K562 (cell line): Measurements from ENCODE around the gene KRTAP2-3. TPM values are rescaled to one million over a fixed set of nuclear protein-coding genes. Genes with fewer than 3 reads are reported as not detected.
"Not testable (repeated sequence)": the region's sequence is repeated elsewhere in the genome, so short reads cannot be mapped to it uniquely, and the experiment has no call there.

Source experiments
- ATAC-seq: fragments of 200-7000 bp; cut with Tn5 transposase; 3 replicates; pipeline ENCODE4 v1.9.1; 2020; ENCODE audit warnings: moderate library complexity
- BruUV-seq: library from RNA; stranded (reverse); fragments of 400-500 nt; replicated peaks from 2 replicates; lab custom pipeline; 2021; lab: Mats Ljungman, UMichigan
- CTCF ChIA-PET: fragments of 300-600 bp; formaldehyde crosslinking; extraction: SDS; loops from one replicate; lab custom pipeline; 2021; ENCODE audit warnings: low intra/inter-chr PET ratio; lab: Yijun Ruan, JAX
- POLR2A ChIA-PET: fragments of 300-600, 350-650 bp; sonication (Branson Sonifier 250); formaldehyde crosslinking; extraction: SDS; loops from one replicate; lab custom pipeline; 2021; ENCODE audit warnings: antibody characterized with exemption, inconsistent platforms; lab: Yijun Ruan, JAX
- DNase-seq, 4 experiments: peaks; one replicate each; pipeline versions ENCODE4 v3.0.0 to v3.0.0-alpha.2; 2011 to 2018; ENCODE audit warnings: low spot score in 3 of 4, mixed read lengths in 3 of 4; ENCODE audit errors: extremely low read depth in 1 of 4
- FAIRE-seq: peaks from 2 replicates; lab custom pipeline; 2011; peaks lifted over from hg19 to GRCh38; lab: Jason Lieb, UNC
- H2AFZ ChIP-seq: 2 replicates; pipeline ENCODE4 v1.6.0; 2011; ENCODE audit warnings: low read depth, low read length, control low read depth, inconsistent platforms
- H3K27ac ChIP-seq: fragments of 200-600 bp; 3 replicates; pipeline ENCODE4 v1.8.0; 2011; ENCODE audit warnings: low read depth, mild to moderate bottlenecking, control low read depth, inconsistent platforms, low read length, moderate library complexity, mixed read lengths; ENCODE audit errors: extremely low read depth
- H3K27me3 ChIP-seq, 2 experiments: fragments of 300-600 bp in 1 of 2; 2 replicates in 1 of 2; 3 replicates in 1 of 2; pipeline versions ENCODE4 v1.6.0 to v1.8.0; 2011; ENCODE audit warnings: inconsistent platforms in 2 of 2, low read length in 2 of 2, mild to moderate bottlenecking in 1 of 2, mixed read lengths in 1 of 2, moderate library complexity in 1 of 2; ENCODE audit not compliant: control insufficient read depth in 2 of 2, insufficient read depth in 2 of 2
- H3K36me3 ChIP-seq: fragments of 300-600 bp; 3 replicates; pipeline ENCODE4 v1.8.0; 2011; ENCODE audit warnings: mild to moderate bottlenecking, low read length, inconsistent platforms; ENCODE audit not compliant: control insufficient read depth, insufficient read depth
- H3K4me1 ChIP-seq, 2 experiments: fragments of 200-600 bp in 1 of 2; replicated peaks in 1 of 2; 2 replicates in 1 of 2; 3 replicates in 1 of 2; pipeline versions ENCODE4 v1.5.1 to v1.8.0; 2011; ENCODE audit warnings: inconsistent platforms in 2 of 2, low read length in 2 of 2, mild to moderate bottlenecking in 1 of 2, mixed read lengths in 1 of 2, moderate library complexity in 1 of 2; ENCODE audit not compliant: control insufficient read depth in 2 of 2, insufficient read depth in 2 of 2
- H3K4me2 ChIP-seq: 2 replicates; pipeline ENCODE4 v1.6.1; 2011; ENCODE audit warnings: low read length, control low read depth, inconsistent platforms, mixed read lengths; ENCODE audit not compliant: insufficient read depth
- H3K4me3 ChIP-seq: fragments of 200-600 bp; sonication (generic), shearing (Covaris generic); 2 replicates; pipeline ENCODE4 v1.5.1; 2016; ENCODE audit warnings: control low read depth, inconsistent platforms
- H3K79me2 ChIP-seq: fragments of 200-600 bp; 3 replicates; pipeline ENCODE4 v1.8.0; 2011; ENCODE audit warnings: low read length, inconsistent platforms; ENCODE audit not compliant: control insufficient read depth, insufficient read depth
- H3K9ac ChIP-seq, 2 experiments: 2 replicates each; pipeline versions ENCODE4 v1.6.0 to v1.6.1; 2011; ENCODE audit warnings: low read depth in 2 of 2, low read length in 2 of 2, control low read depth in 1 of 2, inconsistent platforms in 1 of 2, mild to moderate bottlenecking in 1 of 2, mixed read lengths in 1 of 2; ENCODE audit not compliant: insufficient read depth in 1 of 2
- H3K9me1 ChIP-seq: one replicate; pipeline ENCODE4 v1.6.0; 2011; ENCODE audit warnings: inconsistent platforms, mild to moderate bottlenecking, low read length, moderate library complexity; ENCODE audit not compliant: control insufficient read depth, insufficient read depth
- H3K9me3 ChIP-seq: replicated peaks from 2 replicates; pipeline ENCODE4 v1.5.1; 2011; ENCODE audit warnings: low read depth, low read length, inconsistent platforms; ENCODE audit not compliant: control insufficient read depth, insufficient read depth
- H4K20me1 ChIP-seq: replicated peaks from 2 replicates; pipeline ENCODE4 v1.6.1; 2011; ENCODE audit warnings: low read length, inconsistent platforms, mixed read lengths; ENCODE audit not compliant: control insufficient read depth, insufficient read depth
- CBX1 ChIP-seq: sonication (generic); IDR thresholded peaks from 2 replicates; pipeline ENCODE4 v1.6.1; 2016; ENCODE audit warnings: antibody characterized with exemption, low read depth, mild to moderate bottlenecking
- SRSF3 ChIP-seq: fragments of 200-400 bp; formaldehyde crosslinking; IDR thresholded peaks from 2 replicates; pipeline ENCODE4 v1.6.1; 2016; ENCODE audit warnings: mild to moderate bottlenecking, low read length, moderate library complexity; ENCODE audit not compliant: insufficient read depth
- STAT6 ChIP-seq: sonication (generic); formaldehyde crosslinking; IDR thresholded peaks from 2 replicates; pipeline ENCODE4 v1.8.1; 2023; ENCODE audit warnings: mild to moderate bottlenecking, missing genetic modification reagents
- TOE1 ChIP-seq, 2 experiments: fragments of 450-650 bp in 1 of 2; sonication (generic) in 1 of 2; formaldehyde crosslinking in 1 of 2; IDR thresholded peaks; 2 replicates each; pipeline versions ENCODE4 v1.7.1 to v1.8.0; 2016 to 2022; ENCODE audit warnings: borderline replicate concordance in 2 of 2, mild to moderate bottlenecking in 2 of 2, antibody characterized with exemption in 1 of 2, inconsistent platforms in 1 of 2, low read depth in 1 of 2, missing genetic modification reagents in 1 of 2, moderate library complexity in 1 of 2
- WGBS: fragments of 100-300 bp; shearing (Covaris generic); methylation state at CpG from one replicate; pipeline ENCODE4 v1.1.6; 2016; ENCODE audit warnings: low coverage, mixed read lengths; ENCODE audit not compliant: insufficient coverage; ENCODE audit errors: missing lambda C conversion rate; 5-methylcytosine and 5-hydroxymethylcytosine counted together
- in situ Hi-C: fragments of 300-500 bp; cut with MboI; formaldehyde crosslinking; loops from 4 replicates; pipeline ENCODE4 v1.15.0; 2018; ENCODE audit warnings: inconsistent platforms, mixed read lengths
- intact Hi-C: fragments of 100-400 bp; cut with micrococcal nuclease; formaldehyde crosslinking; loops from 2 replicates; pipeline ENCODE4 v1.14.2; 2022
- polyA plus RNA-seq, 8 experiments: library from polyadenylated mRNA; depleted of rRNA in 4 of 8; stranded (reverse) in 5 of 8; unstranded in 3 of 8; fragments of >200 nt; fragmentation: Nextera tagmentation in 2 of 8; fragmentation: Illumina TruSeq in 1 of 8; extraction: Ambion mirVana in 2 of 8; extraction: Trizol in 1 of 8; gene quantifications; 2 replicates each; pipeline versions ENCODE4 v1.2.1 to v1.2.3, GENCODE V29; 2011 to 2014; ENCODE audit warnings: inconsistent platforms in 1 of 8, missing spikeins in 1 of 8
- total RNA-seq, 7 experiments: library from RNA; depleted of rRNA in 6 of 7; stranded (reverse); fragments of >200 nt in 6 of 7; fragmentation: Illumina TruSeq in 2 of 7; extraction: Trizol in 2 of 7; gene quantifications; 2 replicates each; pipeline versions ENCODE4 v1.2.1 to v1.2.3, GENCODE V29; 2011 to 2021; ENCODE audit warnings: low replicate concordance in 1 of 7

KRTAP2-3 gene
- total and polyA plus RNA-seq, 9 of the 15 experiments (the other 6 are each of a cell fraction or from before 2014, with no cell fraction given), result not detected

- TF ChIP-seq STAT6 (CRISPR knock-in tag), result no peak
- TF ChIP-seq SRSF3, result no peak
- no peak for TF ChIP-seq CBX1
- no peak for TF ChIP-seq TOE1 (IDR thresholded peaks at IDR 0.05; ENCODE audit: borderline replicate concordance)
- no peak for TF ChIP-seq TOE1 (CRISPR knock-in tag; IDR thresholded peaks at IDR 0.05; ENCODE audit: borderline replicate concordance, low read depth)
- TF ChIP-seq, all 486 proteins: peak for 0
Measured at GRCh38 chr17:41061964-41062363, 2.0 kb upstream of the KRTAP2-3 start (continued).

- intact Hi-C loops, H3K9ac ChIP-seq: not testable (repeated sequence)
- CTCF ChIA-PET, result interaction anchor here (0.7 kb wide), 1 partner anchor 206 kb away, joined by 3 read pairs; no protein-coding TSS in a partner anchor
Measured at GRCh38 chr17:41059276-41060051, 450 bp downstream of the KRTAP2-3 start.

More at GRCh38 chr17:41059276-41060051, 450 bp downstream of the KRTAP2-3 start:
- H3K4me1 ChIP-seq, H3K27me3 ChIP-seq, H3K27ac ChIP-seq, H3K9me1 ChIP-seq, in situ Hi-C loops, H4K20me1 ChIP-seq, ATAC-seq, H3K36me3 ChIP-seq, H3K4me2 ChIP-seq, H3K9me3 ChIP-seq, BruUV-seq, DNase-seq, FAIRE-seq, H2AFZ ChIP-seq, H3K79me2 ChIP-seq, H3K4me3 ChIP-seq: not testable (repeated sequence)
- POLR2A ChIA-PET, result interaction anchor here (0.9 to 1.3 kb wide), 2 partner anchors 30 to 240 kb away, joined by 3 to 4 read pairs; no protein-coding TSS in a partner anchor
- WGBS, result 1% methylated on average over 9 of the region's 31 CpGs
